Measurements from ENCODE around the gene LIF. TPM values are rescaled to one million over a fixed set of nuclear protein-coding genes. Genes with fewer than 3 reads are reported as not detected.
A peak's percentile ranks its signal among the peaks of the same experiment; 100 is the strongest.

Gene LIF
- total and polyA plus RNA-seq, 2 donors (not counting 3 experiments of a cell fraction or from before 2014, with no cell fraction given) = 0.12 to 0.27 TPM

GRCh38 chr22:30277547-30278344 is 31.2 kb upstream of the LIF start:
- Histone ChIP-seq H4K20me1 (replicated peaks; ENCODE audit: control insufficient read depth, extremely low read depth, insufficient read depth, low read length) (no peaks in the 10 kb centered on the region), H3K9me1 (replicated peaks; ENCODE audit: control insufficient read depth, extremely low read depth, insufficient read depth, low read length) (no peaks in the 10 kb centered on the region), H3K36me3 (ENCODE audit: control insufficient read depth in 2 of 2, extremely low read depth in 1 of 2, insufficient read depth in 2 of 2, low read length in 2 of 2) (no peaks in the 10 kb centered on the region), H3K9me3 (replicated peaks; ENCODE audit: control insufficient read depth, insufficient read depth, low read length) (no peaks in the 10 kb centered on the region), H3K9ac (replicated peaks; ENCODE audit: extremely low read depth, insufficient read depth, low read length) (peak overlapping the region; percentile 32), H2AFZ (ENCODE audit: low read depth, low read length) (peak overlapping the region; percentile 95), H3K27me3 (ENCODE audit: control insufficient read depth in 2 of 2, insufficient read depth in 2 of 2, low read length in 2 of 2) (no peaks in the 10 kb centered on the region), H3K27ac (ENCODE audit: insufficient read depth, low read depth, low read length) (peak overlapping the region; percentile 47), H3K4me2 (ENCODE audit: insufficient read depth, low read length) (peak overlapping the region; percentile 54), H3K4me3 (replicated peaks in 1 of 3; ENCODE audit: insufficient read depth in 1 of 3, low read depth in 1 of 3, low read length in 3 of 3) (no peak overlapping the region), H3K79me2 (ENCODE audit: control insufficient read depth, insufficient read depth, low read length) (no peaks in the 10 kb centered on the region), H3K4me1 (ENCODE audit: control insufficient read depth, extremely low read depth, insufficient read depth, low read length) (peaks cover 16% of the 10 kb centered on the region)
- FAIRE-seq = peak; percentile 96
- ChIA-PET POLR2A (interaction anchor here (1.0 to 1.6 kb wide), 3 partner anchors 10 to 13 kb away, joined by 4 to 6 read pairs (median 4); partner anchors contain the start of gene CASTOR1), CTCF (interaction anchor here (0.7 to 3.9 kb wide), 9 partner anchors 10 to 170 kb away, joined by 3 to 61 read pairs (median 5); partner anchors contain the start of genes CASTOR1 and RNF215)
- dilution Hi-C loops (cut with MboI; ENCODE audit: extremely low pct_ligation_motif_present, low sequenced_read_pairs) = no loop called here
- DNase-seq (ENCODE audit: low read depth, low spot score) = peak; percentile 89
- TF ChIP-seq JUN (IDR thresholded peaks at IDR 0.05; ENCODE audit: borderline replicate concordance, insufficient read depth, insufficient read length, low read depth) (no peak), EZH2 (IDR thresholded peaks at IDR 0.05; ENCODE audit: borderline replicate concordance, low read depth, low read length, severe bottlenecking) (no peak), FOS (IDR thresholded peaks at IDR 0.05; ENCODE audit: borderline replicate concordance, insufficient read depth, low read length) (peak; percentile 53), POLR2A (IDR thresholded peaks at IDR 0.05; ENCODE audit: low read depth, low read length) (no peak), POLR2AphosphoS5 (IDR thresholded peaks at IDR 0.05; ENCODE audit: insufficient read depth, low read depth, low read length) (peak; percentile 55), CTCF (IDR thresholded peaks at IDR 0.05; ENCODE audit: extremely low read depth in 1 of 2, insufficient read depth in 1 of 2, low read depth in 1 of 2, low read length in 2 of 2) (no peak)
- BruUV-seq (replicated peaks) = no TSS peak
- intact Hi-C loops (cut with micrococcal nuclease) = loop anchor here (1.0 kb wide), 1 partner anchor 10 kb away; no protein-coding TSS in a partner anchor
